Activated CD4-positive, alpha-beta T cell treated with anti-CD3 and anti-CD28 coated beads for 4 hours (primary cell): ENCODE results near the gene APRT.

Experiments
- DNase-seq, 2 donors: peaks; one replicate each; pipeline ENCODE4 v3.0.0-alpha.2; 2020

The APRT gene, protein sequence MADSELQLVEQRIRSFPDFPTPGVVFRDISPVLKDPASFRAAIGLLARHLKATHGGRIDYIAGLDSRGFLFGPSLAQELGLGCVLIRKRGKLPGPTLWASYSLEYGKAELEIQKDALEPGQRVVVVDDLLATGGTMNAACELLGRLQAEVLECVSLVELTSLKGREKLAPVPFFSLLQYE

DNA sequence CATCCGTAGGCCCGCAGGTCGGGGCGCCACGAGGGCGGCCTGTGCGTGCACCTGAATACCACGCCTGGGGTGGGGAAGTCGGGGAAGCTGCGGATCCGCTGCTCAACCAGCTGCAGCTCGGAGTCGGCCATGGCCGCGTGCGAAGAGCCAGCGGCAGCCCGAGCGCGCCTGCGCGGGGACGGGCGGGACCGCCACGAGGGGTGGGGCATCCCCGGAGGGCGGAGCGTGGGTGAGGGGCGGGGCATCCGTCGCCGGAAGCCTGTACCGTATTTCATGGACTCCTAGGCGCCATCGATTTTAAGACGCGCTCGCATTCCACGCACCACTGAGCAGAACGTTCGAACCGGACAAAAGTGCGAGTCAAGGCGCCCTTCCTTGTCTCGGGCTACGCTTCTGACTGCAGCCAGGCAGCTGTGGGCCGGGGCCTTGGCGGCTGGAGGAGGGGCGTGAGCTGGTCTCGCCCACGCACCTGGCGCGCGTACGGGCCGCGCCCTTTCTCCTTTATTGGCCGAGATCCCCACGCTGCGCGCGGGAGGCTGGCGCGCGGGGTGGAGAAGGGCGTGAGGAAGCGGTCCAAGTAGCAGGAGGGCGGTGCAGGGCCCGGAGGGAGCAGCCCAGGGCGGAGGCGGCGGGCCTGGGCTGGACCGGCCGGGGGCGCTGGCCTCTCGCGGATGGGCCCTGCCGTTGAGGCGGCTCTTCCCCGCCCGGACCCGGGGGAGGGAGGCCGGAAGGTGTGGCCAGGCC is at the start of gene APRT:
TSS of gene APRT (minus strand) at position 160 of the 744 bp plus-strand sequence. CDS start at position 131, 29 bp downstream.
- DNase-seq = peak; percentile 95 to 98

DNA sequence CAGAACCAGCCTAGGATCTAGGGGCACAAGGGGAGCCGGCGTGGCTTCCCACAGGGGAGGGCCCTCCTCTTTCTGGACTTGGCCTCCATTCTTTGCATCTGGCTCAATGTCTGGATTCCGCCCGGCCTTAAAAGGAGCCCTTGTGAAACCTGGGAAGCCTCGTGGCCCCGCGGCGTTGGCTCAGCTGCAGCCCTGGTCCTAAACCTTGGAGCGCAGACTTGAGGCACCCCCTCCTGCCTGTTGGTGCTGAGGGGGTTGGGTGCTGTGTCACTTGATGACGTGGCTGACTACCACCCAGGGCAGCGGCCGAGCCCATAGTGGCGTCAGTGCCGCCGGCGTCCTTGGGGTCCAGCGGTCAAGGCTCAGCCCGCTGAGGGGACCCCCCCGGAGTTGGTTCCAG is 49.6 kb upstream of the APRT start:
- no peak for DNase-seq

DNA sequence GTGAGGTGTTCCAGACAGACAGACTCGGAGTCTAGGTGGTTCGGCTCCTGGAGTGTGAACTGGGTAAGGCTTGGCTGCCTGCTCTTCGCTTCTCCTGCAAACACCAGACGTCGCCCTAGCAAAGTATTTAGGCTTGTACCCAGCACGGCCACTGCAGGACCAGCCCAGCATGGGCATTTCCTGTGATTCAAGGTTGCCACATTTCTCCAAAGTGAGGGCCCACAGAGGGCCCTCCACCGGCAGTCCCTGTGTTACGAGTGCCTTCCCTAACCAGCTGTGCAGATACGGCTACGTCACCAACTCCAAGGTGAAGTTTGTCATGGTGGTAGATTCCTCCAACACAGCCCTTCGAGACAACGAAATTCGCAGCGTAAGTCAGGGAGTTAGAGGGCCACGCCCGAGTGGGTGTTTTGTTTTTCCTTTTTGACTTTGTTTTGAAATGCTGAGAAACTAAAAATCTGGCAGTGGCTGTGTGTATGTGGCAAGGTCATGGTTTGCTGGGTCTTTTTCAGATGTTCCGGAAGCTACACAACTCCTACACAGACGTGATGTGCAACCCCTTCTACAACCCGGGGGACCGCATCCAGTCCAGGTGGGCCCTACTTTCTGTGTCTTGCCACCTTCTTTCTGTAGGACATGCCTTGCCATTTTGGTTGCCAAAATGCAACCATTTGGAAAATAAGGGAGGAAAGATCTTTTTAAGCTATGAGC is 47.8 kb upstream of the APRT start:
- no peak for DNase-seq

DNA sequence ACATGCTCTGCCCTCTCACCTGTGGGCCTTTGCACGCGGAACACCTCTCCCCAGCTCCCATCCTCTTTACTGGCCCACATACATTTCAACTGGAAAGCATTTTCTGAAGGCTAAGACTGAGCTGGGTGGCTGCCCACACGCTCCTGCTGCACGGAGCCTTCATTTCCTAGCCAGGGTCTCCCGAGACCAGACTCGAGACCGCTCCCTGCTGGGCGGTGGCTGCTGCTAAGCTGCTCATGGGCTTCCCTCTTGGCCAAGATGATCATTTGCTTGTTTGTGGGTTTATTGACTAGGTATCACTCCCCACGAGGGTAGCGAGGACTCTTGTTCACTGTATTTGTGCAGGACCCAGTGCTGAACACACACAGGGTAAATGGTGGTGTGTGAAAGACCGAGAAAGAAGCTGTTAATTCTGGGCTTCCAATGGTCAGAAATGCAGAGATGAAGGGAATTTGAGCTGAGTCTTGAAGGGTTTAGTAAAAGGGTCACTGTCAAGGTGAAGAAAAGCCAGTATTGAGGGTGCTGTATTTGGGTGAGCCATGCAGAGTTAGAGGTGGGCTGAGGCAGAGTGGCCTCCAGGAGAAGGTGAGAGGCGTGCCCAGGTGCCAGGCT is 46.1 kb upstream of the APRT start:
- DNase-seq = peak; percentile 76 to 77

DNA sequence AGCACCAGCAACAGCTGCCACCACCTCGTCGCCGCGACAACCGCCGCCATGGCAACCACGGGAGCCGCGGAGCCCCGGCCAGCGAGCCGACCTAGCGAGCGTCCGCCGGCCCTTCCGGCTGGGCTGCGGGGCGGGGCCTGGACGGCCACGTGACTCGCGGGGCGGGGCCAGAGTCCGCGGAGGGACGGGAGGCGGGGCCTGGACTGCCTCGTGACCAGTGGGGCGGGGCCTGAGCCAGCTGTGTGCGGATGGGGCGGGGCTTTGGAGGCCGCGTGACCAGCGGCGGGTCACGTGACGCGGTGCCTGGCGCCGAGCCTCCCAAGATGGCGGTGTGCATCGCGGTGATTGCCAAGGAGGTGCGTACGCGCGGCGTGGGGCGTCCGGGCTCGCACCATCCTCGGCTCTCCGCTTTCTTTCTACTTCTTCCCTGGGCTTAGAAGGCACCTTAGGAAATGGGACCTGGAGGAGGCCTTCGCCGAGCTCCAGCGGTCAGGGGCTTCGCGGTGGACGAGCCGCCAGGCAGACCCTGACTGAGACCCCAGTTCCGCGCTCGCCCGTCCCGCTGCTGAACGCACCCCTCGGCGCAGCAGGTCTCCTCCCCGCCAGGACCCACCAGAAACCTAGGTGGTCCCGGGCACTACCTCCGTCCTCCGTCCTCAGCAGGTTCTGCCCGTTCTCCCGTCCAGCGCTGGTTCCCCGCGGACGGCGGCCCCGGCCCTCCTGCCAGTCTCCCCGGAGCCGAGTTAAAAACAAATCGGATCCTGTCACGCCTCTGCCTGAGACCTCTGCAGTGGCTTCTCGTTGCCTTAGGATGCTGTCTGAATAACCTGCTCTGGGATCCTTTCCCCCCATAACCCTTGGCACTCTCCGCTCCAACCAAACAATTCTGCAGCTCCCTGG is 45.4 kb upstream of the APRT start, which contains the start of the genes GALNS and TRAPPC2L:
TSS of gene GALNS (minus strand) at position 120 of the 900 bp plus-strand sequence. CDS start at position 50, 70 bp downstream.
TSS of gene TRAPPC2L (plus strand) at position 300 of the 900 bp plus-strand sequence. CDS start at position 324, 24 bp downstream.
- peak; percentile 99 to 100 for DNase-seq

DNA sequence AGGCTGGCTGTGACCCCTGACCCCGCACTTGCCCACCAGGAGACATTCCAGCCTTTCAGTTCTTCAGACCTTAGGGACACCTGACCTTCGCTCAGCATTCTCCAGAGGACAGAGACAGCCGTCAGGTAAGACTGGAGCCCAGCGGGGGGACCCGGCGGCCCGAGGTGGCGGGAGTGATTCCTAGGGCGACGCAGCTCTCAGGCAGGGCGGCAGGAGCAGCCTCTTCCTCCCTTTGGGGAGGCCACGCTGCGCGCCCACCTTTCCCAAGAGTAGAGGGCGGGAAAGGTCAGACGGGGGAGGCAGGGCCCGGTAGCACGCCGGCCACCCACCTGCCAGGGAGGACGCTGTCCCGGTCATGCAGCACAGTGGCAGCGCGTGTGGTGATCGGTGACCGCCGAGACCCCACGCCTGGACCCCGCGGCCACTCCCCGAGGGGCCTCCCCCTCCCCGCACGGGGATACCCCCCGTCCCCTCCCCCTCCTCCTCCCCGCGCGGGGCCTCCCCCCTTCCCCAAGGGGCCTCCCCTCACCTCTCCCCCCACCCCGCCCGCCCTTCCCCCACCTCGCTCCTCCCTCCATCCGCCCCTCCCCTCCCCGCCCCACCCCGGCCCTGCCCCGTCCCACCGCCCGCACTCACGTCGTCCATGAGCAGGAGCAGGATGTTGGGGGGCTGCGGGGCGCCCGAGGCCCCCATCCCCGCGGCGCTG is 44.5 kb upstream of the APRT start:
- DNase-seq = peak in 1 of 2 donors; percentile 5

DNA sequence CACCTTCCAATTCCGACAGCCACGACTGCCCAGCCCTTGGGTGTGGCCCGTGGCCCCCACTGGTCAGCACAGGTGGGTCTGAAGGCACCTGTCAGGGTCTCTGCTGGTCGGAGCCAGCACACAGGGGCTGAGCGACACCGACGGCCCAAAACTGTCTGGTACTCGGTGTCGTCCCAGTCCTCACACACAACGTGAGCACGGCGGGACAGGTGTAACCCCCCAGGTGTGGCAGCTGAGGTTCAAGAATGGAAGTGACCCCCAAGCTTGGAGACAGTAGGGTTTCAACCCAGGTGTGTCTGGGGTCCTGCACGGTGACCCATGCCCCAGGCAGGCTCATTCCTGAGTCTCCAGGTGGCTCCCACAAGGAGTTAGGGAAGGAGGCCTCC is 44.0 kb upstream of the APRT start:
- DNase-seq = no peak

DNA sequence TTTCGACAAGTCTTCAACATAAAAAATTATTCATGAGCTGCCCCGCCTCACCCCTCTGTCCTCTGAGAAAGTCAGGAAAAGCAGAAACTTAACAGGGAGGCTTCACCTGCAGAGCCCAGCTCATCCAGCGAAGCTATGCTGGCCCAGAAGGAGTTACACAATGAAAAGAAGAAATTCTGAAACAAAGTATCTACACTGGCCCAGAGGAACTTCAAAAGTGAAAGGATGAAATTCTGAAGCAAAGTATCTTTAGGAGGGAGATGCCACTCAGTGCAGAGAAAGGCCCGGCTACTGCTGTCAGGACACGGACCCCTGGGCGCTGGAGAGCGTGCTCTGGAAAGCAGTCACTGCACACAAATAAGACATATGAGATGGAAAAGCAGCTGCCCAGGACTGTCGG is 43.4 kb upstream of the APRT start:
- DNase-seq = no peak

DNA sequence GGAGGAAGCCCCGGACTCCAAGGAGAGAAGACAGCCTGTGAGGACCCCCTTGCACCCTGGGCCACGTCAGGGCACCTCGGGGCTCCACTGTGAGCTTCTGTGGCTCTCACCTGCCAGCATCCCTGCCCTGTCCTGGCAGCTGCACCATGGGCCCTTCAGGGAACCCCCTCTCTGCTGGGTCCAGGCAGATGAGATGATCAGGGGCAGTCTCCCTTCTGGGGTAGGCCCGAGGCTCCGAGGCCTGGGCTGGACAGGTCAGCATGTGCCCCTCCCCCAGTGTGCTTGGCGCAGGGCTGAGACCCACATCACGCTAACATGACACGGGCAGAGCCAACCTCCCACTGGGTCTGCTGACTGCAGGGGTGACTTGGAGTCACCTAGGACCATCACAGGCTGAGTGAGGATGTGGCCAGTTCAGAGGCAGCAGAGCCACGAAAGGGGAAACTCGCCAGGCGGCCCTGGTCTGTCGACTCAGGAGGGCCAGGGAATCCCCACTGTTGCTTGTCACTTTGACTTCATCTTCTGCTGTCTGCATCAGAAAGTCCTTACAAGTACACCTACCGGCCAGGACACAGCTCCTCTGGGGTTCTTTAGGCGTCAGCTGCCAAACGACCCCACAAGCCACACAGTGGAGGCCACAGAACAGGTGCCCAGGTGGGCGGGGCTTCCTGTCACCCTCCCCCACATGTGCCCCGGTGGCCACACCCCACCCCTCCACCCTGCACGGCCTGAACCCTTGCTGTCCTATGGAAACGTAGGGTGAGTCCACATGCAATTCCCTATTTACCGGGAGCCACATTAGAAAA is 42.8 kb upstream of the APRT start:
- peak; percentile 10 to 14 for DNase-seq

DNA sequence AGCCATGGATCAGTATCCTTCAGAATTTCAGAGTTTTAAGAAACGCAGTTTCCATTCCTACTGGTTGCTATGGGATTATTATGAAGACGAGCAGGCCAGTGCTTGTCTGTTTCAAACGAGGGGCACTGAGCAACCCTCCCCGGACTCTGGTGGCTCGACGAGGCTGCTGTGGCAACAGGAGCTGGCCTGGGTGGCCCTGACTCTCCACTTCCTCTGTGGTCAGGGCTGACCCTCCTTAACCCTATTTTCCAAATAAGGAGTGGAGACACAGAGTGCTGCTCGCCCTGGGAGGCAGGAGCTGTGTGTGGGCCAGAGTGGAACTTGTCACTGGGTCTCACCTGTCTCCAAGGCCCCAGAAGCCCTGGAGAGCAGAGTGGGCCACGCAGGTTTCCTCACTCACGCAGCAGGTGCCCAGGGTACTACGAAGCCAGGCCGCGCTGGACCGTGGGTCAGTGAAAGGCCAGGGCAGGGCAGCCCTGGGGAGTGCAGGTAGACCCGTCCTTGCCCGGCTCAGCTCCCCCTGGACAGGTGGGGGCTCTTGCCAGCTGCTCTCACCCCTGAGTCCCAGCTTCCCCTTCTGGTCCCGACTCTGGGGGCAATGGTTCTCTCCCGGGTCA is 41.7 kb upstream of the APRT start:
- DNase-seq = no peak

DNA sequence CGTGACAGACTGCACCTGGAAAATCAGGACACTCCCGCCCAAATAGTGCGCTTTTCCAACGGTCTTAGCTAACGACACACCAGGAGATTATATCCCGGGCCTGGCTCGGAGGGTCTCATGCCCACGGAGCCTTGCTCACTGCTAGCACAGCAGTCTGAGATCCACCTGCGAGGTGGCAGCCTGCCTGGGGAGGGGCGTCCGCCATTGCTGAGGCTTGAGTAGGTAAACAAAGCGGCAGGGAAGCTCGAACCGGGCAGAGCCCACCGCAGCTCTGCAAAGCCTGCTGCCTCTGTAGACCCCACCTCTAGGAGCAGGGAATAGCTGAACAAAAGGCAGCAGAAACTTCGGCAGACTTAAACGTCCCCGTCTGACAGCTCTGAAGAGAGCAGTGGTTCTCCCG is 39.9 kb upstream of the APRT start:
- DNase-seq = no peak

DNA sequence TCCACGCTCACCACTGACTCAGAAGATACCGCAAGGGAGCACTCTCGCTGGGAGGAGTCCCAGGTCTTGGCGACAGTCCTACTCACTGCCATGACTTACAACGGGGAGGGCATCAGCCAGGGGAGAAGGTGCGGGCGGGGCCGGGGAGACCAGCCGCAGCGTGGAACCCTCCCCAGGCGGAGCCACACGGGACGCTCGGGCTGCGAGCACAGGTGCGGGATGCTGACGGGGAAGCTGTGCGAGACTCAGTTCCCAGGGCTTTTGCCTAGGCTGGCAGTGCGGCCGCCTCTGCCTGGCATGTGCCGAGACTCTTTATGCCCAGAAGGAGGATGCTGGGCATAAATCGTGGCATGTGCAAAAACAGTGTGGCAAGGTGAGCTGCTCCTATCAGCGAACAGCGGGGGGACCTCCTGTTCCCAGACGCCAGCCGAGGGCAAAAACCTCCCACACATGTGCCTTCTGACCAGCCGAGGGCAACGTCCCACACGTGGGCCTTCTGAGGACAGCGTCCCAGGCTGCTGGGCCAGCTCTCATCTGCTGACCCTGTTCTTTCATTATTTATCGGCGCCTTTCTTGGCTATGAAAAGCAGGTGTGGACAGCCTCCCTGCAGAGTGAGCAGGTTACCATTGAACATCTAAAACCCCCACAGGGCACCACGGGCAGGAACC is 38.9 kb upstream of the APRT start:
- no peak for DNase-seq

DNA sequence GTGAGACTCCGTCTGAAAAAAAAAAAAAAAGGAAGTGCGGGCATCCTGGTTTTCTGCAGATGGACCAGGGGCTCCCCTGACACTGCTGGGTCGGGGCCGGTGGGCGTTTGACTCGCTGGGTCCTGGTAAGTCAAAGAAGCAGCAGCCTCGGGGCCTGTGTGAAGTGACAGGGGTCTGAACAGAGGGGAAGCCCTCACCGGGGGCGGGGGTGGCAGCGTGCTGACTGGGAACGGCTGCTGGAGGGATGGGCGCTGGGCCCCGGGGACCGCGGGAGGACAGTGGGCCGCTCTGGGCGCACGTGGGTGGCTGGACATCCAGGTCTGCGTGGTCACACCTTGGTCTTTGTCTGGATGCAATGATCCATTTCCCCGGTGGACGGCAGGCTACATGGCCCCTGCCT is 36.8 kb upstream of the APRT start:
- no peak for DNase-seq

DNA sequence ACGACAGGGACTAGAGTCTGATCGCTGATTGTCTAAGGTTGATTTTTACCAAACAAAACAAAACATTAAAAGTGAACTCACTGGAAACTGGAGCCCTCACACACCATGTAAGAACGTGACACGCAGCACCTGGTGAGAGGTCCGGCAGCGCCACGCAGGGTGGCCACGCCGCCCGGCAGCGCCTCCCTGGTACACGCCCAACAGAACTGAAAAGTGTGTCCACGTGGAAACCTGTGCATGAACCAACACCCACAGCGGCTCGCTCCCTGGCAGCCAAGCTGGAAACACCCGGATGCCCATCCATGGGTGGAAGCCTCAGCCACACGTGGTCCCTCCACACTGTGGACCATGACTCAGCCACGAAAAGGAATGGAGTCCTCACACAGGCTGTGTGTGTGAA is 35.9 kb upstream of the APRT start:
- DNase-seq = no peak

DNA sequence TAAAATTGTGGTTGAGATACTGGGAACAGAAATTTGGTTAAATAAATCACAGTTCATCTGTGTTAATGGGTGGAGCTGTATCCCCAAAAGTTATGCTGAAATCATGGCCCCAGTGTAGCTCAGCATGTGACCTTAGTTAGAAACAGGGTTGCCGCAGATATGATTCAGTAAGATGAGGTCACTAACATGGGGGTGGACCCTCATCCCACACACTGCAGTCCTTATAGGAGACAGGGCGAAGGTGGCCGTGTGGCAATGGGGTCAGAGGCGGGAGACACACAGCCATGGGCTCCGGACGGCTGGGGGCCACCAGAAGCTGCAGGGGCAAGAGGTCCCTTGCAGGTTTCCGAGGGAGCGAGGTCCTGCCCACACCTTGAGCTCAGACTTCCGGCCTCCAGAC is 34.4 kb upstream of the APRT start:
- no peak for DNase-seq

DNA sequence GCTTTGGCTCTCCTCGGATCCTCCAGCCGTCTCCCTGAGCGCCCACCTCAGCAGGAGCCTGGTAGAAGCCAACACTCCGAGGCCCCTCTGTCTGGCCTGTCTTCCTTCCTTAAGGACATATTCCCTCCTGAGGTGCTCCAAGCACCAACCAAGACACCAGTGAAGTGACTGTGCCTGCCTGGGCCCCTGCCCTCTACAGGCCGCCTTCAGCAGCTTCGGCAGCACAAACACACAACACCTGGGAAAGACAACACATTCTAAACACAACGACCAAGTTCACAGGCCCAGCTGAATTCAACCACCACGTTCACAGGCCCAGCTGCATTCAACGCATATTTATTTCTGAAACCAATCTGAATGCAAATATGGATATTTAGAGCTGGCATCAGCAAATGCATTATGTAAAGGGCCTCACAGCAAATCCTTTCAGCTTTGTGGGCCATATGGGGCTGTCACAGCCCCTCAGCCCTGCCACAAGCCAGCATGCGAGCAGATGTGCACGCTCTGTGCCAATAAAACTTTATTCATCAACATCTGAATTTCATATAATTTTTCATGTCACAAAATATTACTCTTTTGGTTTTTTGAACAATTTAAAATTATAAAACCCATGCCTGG is 32.8 kb upstream of the APRT start:
- no peak for DNase-seq

DNA sequence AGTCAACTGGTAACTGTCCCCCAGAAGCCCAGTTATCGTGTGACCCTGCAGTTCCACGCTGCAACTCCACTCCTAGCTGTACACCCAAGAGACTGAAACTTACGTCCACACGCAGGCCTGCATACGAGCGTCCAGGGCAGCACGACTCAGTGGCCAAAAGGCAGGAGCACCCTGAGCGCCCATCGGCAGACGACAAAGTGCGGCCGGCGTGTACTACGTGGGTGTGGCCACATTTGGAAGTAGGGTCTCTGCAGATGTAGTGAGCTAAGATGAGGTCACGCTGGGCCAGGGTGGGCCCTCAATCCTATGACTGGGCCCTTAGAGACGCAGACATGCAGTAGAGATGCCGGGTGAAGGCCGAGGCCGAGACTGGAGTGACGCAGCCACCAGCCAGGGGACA is 31.5 kb upstream of the APRT start:
- DNase-seq = no peak

DNA sequence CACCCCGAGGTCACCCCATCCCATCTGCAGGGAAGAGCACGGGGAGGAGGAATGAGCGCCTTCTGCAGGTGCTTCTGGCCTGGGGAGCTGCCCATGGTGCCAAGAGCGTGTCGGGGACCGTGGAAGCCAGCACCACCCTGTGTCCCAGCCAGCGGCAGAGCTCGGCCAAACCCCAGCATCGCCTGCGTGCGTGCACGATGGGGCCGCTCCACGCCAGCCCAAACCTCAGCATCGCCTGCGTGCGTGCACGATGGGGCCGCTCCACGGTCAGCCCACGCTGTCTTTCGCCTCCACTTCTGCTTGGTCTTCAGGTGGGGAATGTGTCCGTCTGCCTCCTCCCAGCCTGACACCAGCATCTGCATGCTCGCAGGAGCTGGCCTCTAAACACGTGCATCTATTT is 31.1 kb upstream of the APRT start:
- DNase-seq = no peak

DNA sequence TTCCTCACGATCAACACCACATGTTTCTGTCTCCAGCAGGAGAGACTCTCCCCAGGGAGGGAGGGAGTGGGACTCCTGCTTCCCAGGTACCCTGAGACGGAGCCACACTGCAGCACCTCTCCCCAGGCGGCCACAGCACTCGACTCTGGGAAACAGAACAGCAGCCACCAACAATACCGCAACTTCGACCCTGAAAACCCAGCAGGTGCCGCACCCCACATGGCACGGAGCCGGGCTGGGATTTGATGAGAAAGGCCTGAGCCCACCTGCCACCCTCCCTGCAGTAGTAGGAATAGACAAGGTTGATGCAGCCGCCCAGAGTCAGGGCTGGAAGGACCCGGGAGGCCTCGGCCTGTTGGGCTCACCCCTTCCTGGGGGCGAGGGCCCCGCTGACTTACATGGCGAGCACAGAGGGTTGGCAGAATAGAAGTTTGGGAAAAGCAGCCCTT is 30.6 kb upstream of the APRT start:
- no peak for DNase-seq
